ENCODE measurements around the gene FKBP1A.

FKBP1A gene

GRCh38 chr20:1392693-1393506 is at the start of gene FKBP1A:
Gene FKBP1A, minus strand, starts transcription at chr20:1393054. Its CDS starts 56 bp downstream, at chr20:1392998.
- peak; percentile 92 for DNase-seq

- no peak for DNase-seq
Observed at GRCh38 chr20:1442304-1442703, 49.5 kb upstream of the FKBP1A start.

- no peak for DNase-seq
Observed at GRCh38 chr20:1441133-1441532, 48.3 kb upstream of the FKBP1A start.

- no peak for DNase-seq
Observed at GRCh38 chr20:1440024-1440423, 47.2 kb upstream of the FKBP1A start.

GRCh38 chr20:1438361-1438760 is 45.5 kb upstream of the FKBP1A start:
- DNase-seq = no peak

GRCh38 chr20:1437235-1437904 is 44.5 kb upstream of the FKBP1A start:
- peak; percentile 79 for DNase-seq

GRCh38 chr20:1436263-1436662 is 43.4 kb upstream of the FKBP1A start:
- no peak for DNase-seq

GRCh38 chr20:1435337-1435699 is 42.5 kb upstream of the FKBP1A start:
- no peak for DNase-seq

GRCh38 chr20:1434571-1435336 is 41.9 kb upstream of the FKBP1A start:
- no peak for DNase-seq

- no peak for DNase-seq
Observed at GRCh38 chr20:1431158-1431557, 38.3 kb upstream of the FKBP1A start.

- DNase-seq = no peak
Observed at GRCh38 chr20:1430004-1430451, 37.2 kb upstream of the FKBP1A start.

GRCh38 chr20:1429143-1429728 is 36.4 kb upstream of the FKBP1A start:
- DNase-seq = no peak

GRCh38 chr20:1427457-1428054 is 34.7 kb upstream of the FKBP1A start:
- no peak for DNase-seq

- no peak for DNase-seq
Observed at GRCh38 chr20:1426231-1426849, 33.5 kb upstream of the FKBP1A start.

- no peak for DNase-seq
Observed at GRCh38 chr20:1424336-1424735, 31.5 kb upstream of the FKBP1A start.

- DNase-seq = no peak
Observed at GRCh38 chr20:1423625-1424106, 30.8 kb upstream of the FKBP1A start.

GRCh38 chr20:1423206-1423605 is 30.4 kb upstream of the FKBP1A start:
- DNase-seq = no peak

- DNase-seq = no peak
Observed at GRCh38 chr20:1422753-1423152, 29.9 kb upstream of the FKBP1A start.

- no peak for DNase-seq
Observed at GRCh38 chr20:1420066-1420465, 27.2 kb upstream of the FKBP1A start.

- no peak for DNase-seq
Observed at GRCh38 chr20:1418350-1418749, 25.5 kb upstream of the FKBP1A start.

GRCh38 chr20:1417790-1418189 is 24.9 kb upstream of the FKBP1A start:
- DNase-seq = no peak

GRCh38 chr20:1417273-1417672 is 24.4 kb upstream of the FKBP1A start:
- DNase-seq = no peak

All from activated CD8-positive, alpha-beta memory T cell treated with anti-CD3 and anti-CD28 coated beads, Interleukin-2, amount 50 U/mL, for 4 hours (primary cell).